ENCODE results near the gene TBX2. TPM values are rescaled to one million over a fixed set of nuclear protein-coding genes. Genes with fewer than 3 reads are reported as not detected.
A peak's percentile ranks its signal among the peaks of the same experiment; 100 is the strongest.

The TBX2 gene
- total RNA-seq, 4 donors from 2014 or later, result 2.3 to 31.4 (median 8.2) TPM

DNA sequence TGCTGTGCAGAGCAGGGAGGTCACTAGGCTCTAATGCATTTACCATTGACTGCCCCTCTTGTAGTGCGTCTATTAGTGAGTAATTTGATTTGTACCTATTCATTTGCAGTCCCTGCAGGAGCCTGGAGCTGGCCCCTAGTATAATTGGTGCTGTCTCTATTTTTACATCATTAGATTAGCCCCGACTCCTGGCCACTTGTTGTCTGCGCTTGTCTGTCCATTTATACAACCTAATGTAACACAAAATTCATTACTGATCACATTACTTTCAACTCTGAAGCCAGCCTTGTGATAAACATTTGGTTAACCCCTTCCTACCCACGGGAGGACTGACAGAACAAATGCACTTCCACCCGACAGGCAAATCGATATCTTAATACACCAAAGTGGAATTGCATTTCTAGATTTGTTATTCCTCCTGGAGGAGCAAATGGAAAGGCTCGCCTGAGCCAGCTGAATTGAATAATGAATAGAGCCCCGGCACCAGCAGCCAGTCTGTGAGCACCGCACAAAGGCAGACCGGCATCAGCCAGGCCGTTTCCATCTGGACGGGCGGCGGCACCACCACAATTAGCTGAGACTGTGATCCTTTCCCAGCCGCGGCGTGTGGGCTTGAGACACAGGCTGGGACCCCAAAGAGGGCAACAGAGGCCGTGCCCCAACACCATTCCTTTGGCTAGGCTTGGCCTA, 18.7 kb upstream of the TBX2 start:
- Histone ChIP-seq H3K4me1 (no peaks in the 10 kb centered on the region), H3K36me3 (no peaks in the 10 kb centered on the region), H3K27ac (no peak overlapping the region), H3K4me3 (no peak overlapping the region), H3K9me3 (no peaks in the 10 kb centered on the region), H3K27me3 (no peaks in the 10 kb centered on the region)
- no peak for TF ChIP-seq POLR2A (IDR thresholded peaks at IDR 0.05)
- TF ChIP-seq, protein P1, sequence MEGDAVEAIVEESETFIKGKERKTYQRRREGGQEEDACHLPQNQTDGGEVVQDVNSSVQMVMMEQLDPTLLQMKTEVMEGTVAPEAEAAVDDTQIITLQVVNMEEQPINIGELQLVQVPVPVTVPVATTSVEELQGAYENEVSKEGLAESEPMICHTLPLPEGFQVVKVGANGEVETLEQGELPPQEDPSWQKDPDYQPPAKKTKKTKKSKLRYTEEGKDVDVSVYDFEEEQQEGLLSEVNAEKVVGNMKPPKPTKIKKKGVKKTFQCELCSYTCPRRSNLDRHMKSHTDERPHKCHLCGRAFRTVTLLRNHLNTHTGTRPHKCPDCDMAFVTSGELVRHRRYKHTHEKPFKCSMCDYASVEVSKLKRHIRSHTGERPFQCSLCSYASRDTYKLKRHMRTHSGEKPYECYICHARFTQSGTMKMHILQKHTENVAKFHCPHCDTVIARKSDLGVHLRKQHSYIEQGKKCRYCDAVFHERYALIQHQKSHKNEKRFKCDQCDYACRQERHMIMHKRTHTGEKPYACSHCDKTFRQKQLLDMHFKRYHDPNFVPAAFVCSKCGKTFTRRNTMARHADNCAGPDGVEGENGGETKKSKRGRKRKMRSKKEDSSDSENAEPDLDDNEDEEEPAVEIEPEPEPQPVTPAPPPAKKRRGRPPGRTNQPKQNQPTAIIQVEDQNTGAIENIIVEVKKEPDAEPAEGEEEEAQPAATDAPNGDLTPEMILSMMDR (IDR thresholded peaks at IDR 0.05), result no peak
- DNase-seq, result peak in 1 of 3 donors; percentile 10

DNA sequence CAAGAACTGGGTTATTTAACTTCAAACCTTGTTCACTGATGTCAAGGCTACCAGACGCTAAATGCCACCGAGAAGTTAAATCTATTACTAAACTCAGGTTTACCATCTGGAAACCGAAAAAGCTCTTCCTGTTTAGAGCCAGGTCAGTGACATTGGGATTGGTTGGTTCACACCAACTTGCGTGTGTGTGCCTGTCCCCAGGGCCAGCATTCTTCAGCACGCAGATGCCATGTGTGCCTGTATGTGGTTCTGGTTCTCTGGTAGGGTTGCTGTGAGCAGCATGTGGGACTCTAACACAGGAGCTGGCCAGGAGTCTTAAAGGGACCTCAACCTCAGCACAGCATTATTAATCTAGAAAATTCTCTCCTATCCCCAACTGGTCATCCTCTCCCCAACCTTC, 18.1 kb upstream of the TBX2 start:
- Histone ChIP-seq H3K36me3 (no peaks in the 10 kb centered on the region), H3K27me3 (no peaks in the 10 kb centered on the region), H3K4me1 (no peaks in the 10 kb centered on the region), H3K4me3 (no peak overlapping the region), H3K27ac (no peak overlapping the region), H3K9me3 (no peaks in the 10 kb centered on the region)
- TF ChIP-seq, protein P1 (IDR thresholded peaks at IDR 0.05), result no peak
- no peak for TF ChIP-seq POLR2A (IDR thresholded peaks at IDR 0.05)
- DNase-seq, result peak in 1 of 3 donors; percentile 0

DNA sequence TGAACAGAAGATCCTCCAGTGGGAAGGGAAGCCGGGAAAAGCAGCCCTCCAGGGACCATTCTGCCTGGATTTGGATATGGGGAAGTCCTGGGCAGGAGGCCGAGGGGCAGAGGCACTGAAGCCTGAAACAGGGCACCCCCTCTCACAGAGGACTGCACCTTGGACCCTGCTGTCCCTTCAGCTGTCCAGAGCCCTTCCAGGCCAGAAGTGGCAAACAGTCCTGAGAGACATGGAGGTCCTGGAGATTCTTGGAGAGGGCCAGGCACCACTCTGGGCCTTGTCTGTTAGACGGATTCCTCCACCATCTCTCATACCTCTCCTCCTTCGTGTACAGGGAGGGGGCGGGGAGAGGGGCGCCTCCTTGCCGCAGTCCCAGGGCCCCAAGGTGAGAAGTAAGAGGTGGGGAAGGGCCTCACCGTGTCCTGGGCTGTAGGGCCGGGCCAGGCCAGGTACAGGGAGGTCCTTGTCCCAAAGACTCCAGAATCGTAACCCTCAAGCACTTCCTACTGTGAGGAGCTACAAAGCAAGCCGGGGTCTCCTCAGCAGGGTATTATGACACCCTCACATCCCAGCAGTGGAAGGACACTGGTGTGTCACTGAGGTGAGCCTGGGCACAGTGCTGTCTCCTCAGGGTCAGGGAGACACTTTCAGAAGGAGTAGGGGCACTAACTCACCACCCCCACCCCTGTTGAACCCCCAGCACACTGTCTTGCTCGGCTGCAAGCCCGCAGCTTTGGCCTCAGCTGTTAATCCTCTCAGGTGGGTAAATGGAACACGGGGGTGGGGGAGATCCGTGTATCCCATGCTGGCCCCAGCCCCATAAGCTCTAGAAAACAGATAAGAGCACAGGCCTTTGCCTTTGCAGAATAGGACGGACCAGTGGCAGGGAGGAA, 16.6 kb upstream of the TBX2 start:
- Histone ChIP-seq H3K27me3 (no peaks in the 10 kb centered on the region), H3K4me3 (no peak overlapping the region), H3K27ac (no peak overlapping the region), H3K9me3 (no peaks in the 10 kb centered on the region), H3K4me1 (no peaks in the 10 kb centered on the region), H3K36me3 (no peaks in the 10 kb centered on the region)
- DNase-seq, result peak in 1 of 3 donors; percentile 33
- TF ChIP-seq, protein P1 (IDR thresholded peaks at IDR 0.05), result no peak
- no peak for TF ChIP-seq POLR2A (IDR thresholded peaks at IDR 0.05)

DNA sequence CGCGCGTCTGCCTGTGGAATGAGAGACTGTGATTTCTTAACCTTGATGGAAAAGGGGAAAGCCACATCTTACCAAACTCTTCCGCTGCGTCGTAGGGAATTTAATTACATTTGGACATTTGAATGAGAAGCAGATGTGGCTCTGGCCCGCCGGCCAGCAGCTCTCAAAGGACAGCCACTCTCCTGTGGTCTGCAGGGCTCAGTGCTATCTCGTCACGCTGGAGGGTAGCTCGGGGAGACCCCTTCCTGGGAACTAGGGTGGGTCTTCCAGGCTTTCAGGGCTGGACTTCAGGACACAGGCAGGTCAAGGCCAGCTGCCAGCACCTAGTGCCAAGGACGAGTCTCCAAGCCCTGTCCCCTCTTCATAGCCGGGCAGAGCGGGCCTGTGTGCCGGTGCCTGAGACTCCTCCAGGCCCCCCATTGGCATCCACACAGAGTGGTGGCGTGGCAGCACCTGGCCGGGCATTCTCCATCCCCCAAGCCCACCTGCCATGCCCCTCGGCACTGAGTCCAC, 15.9 kb upstream of the TBX2 start:
- Histone ChIP-seq H3K27me3 (no peaks in the 10 kb centered on the region), H3K36me3 (no peaks in the 10 kb centered on the region), H3K4me1 (no peaks in the 10 kb centered on the region), H3K27ac (no peak overlapping the region), H3K4me3 (no peak overlapping the region), H3K9me3 (no peaks in the 10 kb centered on the region)
- DNase-seq, result no peak
- TF ChIP-seq, protein P1 (IDR thresholded peaks at IDR 0.05), result no peak
- no peak for TF ChIP-seq POLR2A (IDR thresholded peaks at IDR 0.05)

DNA sequence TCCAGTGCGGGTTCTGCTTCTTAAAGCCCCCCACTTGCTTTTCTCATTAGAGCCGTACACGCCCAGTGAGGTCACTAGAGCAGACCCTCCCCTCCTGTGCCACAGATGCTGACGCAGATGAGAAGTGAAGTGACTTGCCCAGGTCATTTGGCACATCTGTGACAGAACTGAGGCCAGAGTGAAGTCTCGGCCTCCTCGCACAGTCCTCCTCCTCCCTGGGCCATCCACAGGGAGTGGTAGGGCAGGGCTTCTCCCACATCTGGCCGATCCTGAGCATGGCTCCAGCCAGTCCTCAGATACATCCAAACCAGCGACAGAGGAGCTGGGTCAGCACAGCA, 15.3 kb upstream of the TBX2 start:
- H3K4me3 ChIP-seq, result no peak overlapping the region
- DNase-seq, result peak in 1 of 3 donors; percentile 35
- TF ChIP-seq POLR2A (IDR thresholded peaks at IDR 0.05), result no peak
- TF ChIP-seq, protein P1 (IDR thresholded peaks at IDR 0.05), result no peak
- H3K27ac ChIP-seq, result no peak overlapping the region
- no peaks in the 10 kb centered on the region for H3K36me3 ChIP-seq
- no peaks in the 10 kb centered on the region for H3K4me1 ChIP-seq
- no peaks in the 10 kb centered on the region for H3K9me3 ChIP-seq
- H3K27me3 ChIP-seq, result no peaks in the 10 kb centered on the region
